GM12874 (cell line): ENCODE measurements around the gene APEH.

Source experiments
- CTCF ChIP-seq: IDR thresholded peaks from 2 replicates; pipeline ENCODE4 v1.5.1; 2011; ENCODE audit warnings: low read depth, mild to moderate bottlenecking, control low read depth, low read length, moderate library complexity; ENCODE audit not compliant: insufficient read depth

The APEH gene

GRCh38 chr3:49723628-49724551 is 49.7 kb downstream of the APEH start, which contains the start of gene GMPPB:
GMPPB (minus strand) TSS chr3:49723951; CDS start chr3:49723726, 225 bp downstream.
- no peak for TF ChIP-seq CTCF

DNA sequence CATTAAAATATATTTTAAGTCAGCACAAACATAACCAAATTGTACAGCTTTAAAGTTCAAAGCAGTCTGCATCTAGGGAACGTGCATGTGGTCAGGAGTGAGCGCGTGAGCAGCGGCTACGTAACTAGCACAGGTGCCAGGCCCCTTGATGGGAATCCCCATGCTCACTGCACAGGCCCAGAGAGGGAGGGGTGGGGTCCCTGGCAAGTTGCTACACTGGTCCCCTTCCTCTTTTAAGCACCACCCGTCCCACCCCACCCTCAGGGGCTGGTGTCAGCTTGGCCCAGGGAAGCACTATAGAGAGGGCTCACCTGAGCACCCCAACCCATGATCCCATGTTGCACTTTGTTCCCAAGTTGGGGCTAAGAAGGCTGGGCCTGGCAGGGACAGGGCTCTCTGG is 50.4 kb downstream of the APEH start:
- TF ChIP-seq CTCF, result no peak

- TF ChIP-seq CTCF, result no peak
Measured at GRCh38 chr3:49725906-49726681, 51.9 kb downstream of the APEH start.

DNA sequence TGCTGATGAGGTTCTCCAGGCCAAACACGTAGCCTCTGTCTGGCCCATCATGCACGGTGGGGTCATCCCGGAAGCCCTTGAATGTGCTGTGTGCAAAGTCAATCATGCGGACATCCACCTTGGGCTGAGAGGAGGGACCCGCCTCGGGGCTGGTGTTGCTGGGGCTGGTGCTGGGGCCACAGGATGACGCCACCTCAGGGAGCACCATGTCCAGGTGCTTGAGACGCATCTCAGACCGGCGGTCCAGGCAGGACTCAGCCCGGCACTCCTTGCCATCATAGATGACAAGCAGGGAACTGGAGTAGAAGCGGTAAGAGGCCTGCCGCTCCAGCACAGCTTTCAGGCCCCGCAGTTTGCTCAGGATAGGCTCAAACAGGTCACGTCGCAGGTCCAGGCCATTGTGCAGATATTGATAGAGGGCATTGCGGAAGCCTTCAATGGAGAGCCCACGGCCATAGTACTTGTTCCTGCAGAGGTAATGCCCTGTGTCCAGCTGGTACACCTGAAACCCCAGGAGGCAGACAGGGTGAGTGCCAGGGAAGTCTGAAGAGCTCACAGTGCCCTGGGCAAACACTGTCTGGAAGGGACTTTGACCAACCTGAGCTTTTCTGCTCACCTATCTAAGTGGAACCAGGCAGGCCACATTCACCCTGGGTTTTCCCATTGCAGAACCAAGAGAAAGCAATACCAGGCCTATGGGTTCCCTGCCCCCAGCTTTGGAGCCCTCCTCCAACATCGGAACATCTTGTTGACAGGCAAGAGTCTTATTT is 53.2 kb downstream of the APEH start:
- TF ChIP-seq CTCF, result no peak

GRCh38 chr3:49727924-49728361 is 53.8 kb downstream of the APEH start:
- no peak for TF ChIP-seq CTCF

DNA sequence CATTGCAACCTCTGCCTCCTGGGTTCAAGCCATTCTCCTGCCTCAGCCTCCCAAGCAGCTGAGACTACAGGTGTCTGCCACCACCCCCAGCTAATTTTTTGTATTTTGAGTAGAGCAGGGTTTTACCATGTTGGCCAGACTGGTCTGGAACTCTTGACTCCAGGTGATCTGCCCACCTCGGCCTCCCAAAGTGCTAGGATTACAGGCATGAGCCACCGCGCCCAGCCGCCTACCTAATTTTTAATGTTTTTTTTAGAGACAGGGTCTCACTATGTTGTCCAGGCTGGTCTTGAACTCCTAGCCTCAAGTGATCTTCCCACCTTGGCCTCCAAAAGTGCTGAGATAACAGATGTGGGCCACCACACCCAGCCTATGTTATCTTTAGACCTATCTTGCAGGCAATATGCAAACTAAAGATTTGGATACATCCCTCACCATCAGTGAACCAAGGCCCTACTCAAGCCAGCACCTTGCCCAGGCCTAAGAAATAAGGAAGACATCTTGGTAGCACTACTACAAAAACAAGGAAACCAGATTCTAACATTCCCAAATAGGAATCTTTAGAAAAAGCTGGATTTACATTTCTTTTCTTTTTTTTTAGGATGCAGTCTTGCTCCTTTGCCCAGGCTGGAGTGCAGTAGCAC is 55.9 kb downstream of the APEH start:
- TF ChIP-seq CTCF, result no peak
